OCI-LY7 (cell line): ENCODE results near the gene FOXE3. TPM values are rescaled to one million over a fixed set of nuclear protein-coding genes. Genes with fewer than 3 reads are reported as not detected.

Experiments used
- BruUV-seq: library from RNA; stranded (reverse); fragments of 400-500 nt; replicated peaks from 2 replicates; lab custom pipeline; 2021; lab: Mats Ljungman, UMichigan
- CTCF ChIA-PET: fragments of 300-600 bp; sonication (Branson Sonifier 250); formaldehyde crosslinking; loops from one replicate; lab custom pipeline; 2022; ENCODE audit warnings: antibody characterized with exemption; ENCODE audit not compliant: unreplicated experiment; lab: Charles Lee
- POLR2A ChIA-PET: fragments of 300-600 bp; sonication (Branson Sonifier 250); formaldehyde crosslinking; loops from one replicate; lab custom pipeline; 2022; ENCODE audit warnings: antibody characterized with exemption; lab: Charles Lee
- DNase-seq: peaks from one replicate; pipeline ENCODE4 v3.0.0-alpha.2; 2015; ENCODE audit warnings: low spot score
- H2AFZ ChIP-seq: fragments of 200-600 bp; sonication (generic), shearing (Covaris generic); 2 replicates; pipeline ENCODE4 v1.6.1; 2014; ENCODE audit warnings: mild to moderate bottlenecking, antibody characterized with exemption, low read length, moderate library complexity
- H3K27ac ChIP-seq: fragments of 200-600 bp; sonication (generic); 2 replicates; pipeline ENCODE4 v1.5.1; 2014; ENCODE audit warnings: mixed run types, low read depth, mild to moderate bottlenecking, moderate library complexity, low read length, inconsistent platforms; ENCODE audit not compliant: poor library complexity, severe bottlenecking
- H3K36me3 ChIP-seq: fragments of 200-600 bp; sonication (generic); 2 replicates; pipeline ENCODE4 v1.6.1; 2014; ENCODE audit warnings: mild to moderate bottlenecking, antibody characterized with exemption, low read length, moderate library complexity, mixed read lengths; ENCODE audit not compliant: insufficient read depth
- H3K4me1 ChIP-seq: fragments of 200-600 bp; sonication (generic); 2 replicates; pipeline ENCODE4 v1.5.1; 2014; ENCODE audit warnings: mild to moderate bottlenecking, low read length; ENCODE audit not compliant: insufficient read depth, poor library complexity, severe bottlenecking
- H3K4me2 ChIP-seq: fragments of 200-600 bp; sonication (generic); 2 replicates; pipeline ENCODE4 v1.6.1; 2014; ENCODE audit warnings: mild to moderate bottlenecking, low read length
- H3K4me3 ChIP-seq: fragments of 200-600 bp; sonication (generic); 2 replicates; pipeline ENCODE4 v1.5.1; 2014; ENCODE audit warnings: mild to moderate bottlenecking, low read depth, low read length; ENCODE audit not compliant: poor library complexity, severe bottlenecking
- H3K79me2 ChIP-seq: fragments of 200-600 bp; sonication (generic); 2 replicates; pipeline ENCODE4 v1.6.1; 2016; ENCODE audit warnings: low read depth, mild to moderate bottlenecking, low read length, moderate library complexity, mixed read lengths; ENCODE audit not compliant: insufficient read depth
- H3K9me2 ChIP-seq: fragments of 200-600 bp; sonication (generic); 2 replicates; pipeline ENCODE4 v1.6.1; 2016; ENCODE audit warnings: mild to moderate bottlenecking, low read length, mixed read lengths; ENCODE audit not compliant: insufficient read depth
- H3K9me3 ChIP-seq: fragments of 200-600 bp; sonication (generic); 2 replicates; pipeline ENCODE4 v1.6.1; 2014; ENCODE audit warnings: mild to moderate bottlenecking, mixed run types, low read length, mixed read lengths
- H4K20me1 ChIP-seq: fragments of 200-600 bp; sonication (generic); 2 replicates; pipeline ENCODE4 v1.6.1; 2014; ENCODE audit warnings: mild to moderate bottlenecking, antibody characterized with exemption, low read length, moderate library complexity, mixed read lengths; ENCODE audit not compliant: insufficient read depth
- CTCF ChIP-seq: fragments of 200-600 bp; sonication (generic); conservative IDR thresholded peaks from 2 replicates; pipeline ENCODE4 v1.5.1; 2014; ENCODE audit warnings: mild to moderate bottlenecking, antibody characterized with exemption, low read length, moderate library complexity, mixed read lengths
- EZH2phosphoT487 ChIP-seq: fragments of 200-600 bp; sonication (generic); IDR thresholded peaks from 2 replicates; pipeline ENCODE4 v1.6.1; 2018; ENCODE audit warnings: low read depth, borderline replicate concordance, mild to moderate bottlenecking, mixed run types, antibody characterized with exemption, low read length, moderate library complexity, mixed read lengths
- intact Hi-C: fragments of 100-400 bp; cut with micrococcal nuclease; formaldehyde crosslinking; loops from one replicate; pipeline ENCODE4 v1.10.0; 2022; ENCODE audit not compliant: unreplicated experiment
- total RNA-seq, 2 experiments: library from RNA; depleted of rRNA in 1 of 2; stranded (reverse); fragments of >200 nt in 1 of 2; shearing (Covaris generic) in 1 of 2; gene quantifications; 2 replicates each; pipeline ENCODE4 v1.2.3, GENCODE V29; 2014 to 2022

The FOXE3 gene
- total RNA-seq, 2 experiments from 2014 or later: not detected

GRCh38 chr1:47439819-47440598, 23.9 kb downstream of the FOXE3 start:
- no peak for DNase-seq
- no peak for TF ChIP-seq EZH2phosphoT487
- no peak for TF ChIP-seq CTCF
- Histone ChIP-seq H3K27ac (no peak overlapping the region), H3K9me2 (no peaks in the 10 kb centered on the region), H3K4me2 (no peak overlapping the region), H2AFZ (no peak overlapping the region), H3K9me3 (no peaks in the 10 kb centered on the region), H3K4me1 (peaks cover 9% of the 10 kb centered on the region), H3K79me2 (peaks cover 13% of the 10 kb centered on the region; the same call in 1 of the 2 replicates), H4K20me1 (peaks cover 7% of the 10 kb centered on the region; the same call in 1 of the 2 replicates), H3K4me3 (no peak overlapping the region), H3K36me3 (peaks cover 9% of the 10 kb centered on the region; the same call in 1 of the 2 replicates)
- intact Hi-C loops: loop anchor here (5.0 kb wide), 2 partner anchors 263 to 287 kb away; no protein-coding TSS in a partner anchor
- BruUV-seq: no TSS peak
- ChIA-PET POLR2A (no interaction called here), CTCF (no interaction called here)

GRCh38 chr1:47440599-47441081, 24.6 kb downstream of the FOXE3 start:
- CTCF ChIA-PET: no interaction called here
- no peak overlapping the region for H3K4me2 ChIP-seq
- peaks cover 7% of the 10 kb centered on the region; the same call in 1 of the 2 replicates for H3K36me3 ChIP-seq
- H3K4me1 ChIP-seq: peaks cover 6% of the 10 kb centered on the region
- TF ChIP-seq EZH2phosphoT487: no peak
- TF ChIP-seq CTCF: no peak
- H3K9me3 ChIP-seq: no peaks in the 10 kb centered on the region
- DNase-seq: no peak
- H3K4me3 ChIP-seq: no peak overlapping the region
- H4K20me1 ChIP-seq: peaks cover 7% of the 10 kb centered on the region; the same call in 1 of the 2 replicates
- intact Hi-C loops: no loop called here
- BruUV-seq: no TSS peak
- no peak overlapping the region for H3K27ac ChIP-seq
- H3K9me2 ChIP-seq: no peaks in the 10 kb centered on the region
- H3K79me2 ChIP-seq: peaks cover 7% of the 10 kb centered on the region; the same call in 1 of the 2 replicates
- H2AFZ ChIP-seq: no peak overlapping the region
- POLR2A ChIA-PET: no interaction called here

GRCh38 chr1:47441450-47442106, 25.5 kb downstream of the FOXE3 start:
- ChIA-PET POLR2A (no interaction called here), CTCF (no interaction called here)
- intact Hi-C loops: no loop called here
- Histone ChIP-seq H3K9me3 (no peaks in the 10 kb centered on the region), H3K36me3 (no peaks in the 10 kb centered on the region), H3K9me2 (no peaks in the 10 kb centered on the region), H4K20me1 (no peaks in the 10 kb centered on the region), H3K4me2 (no peak overlapping the region), H3K27ac (no peak overlapping the region), H3K4me3 (no peak overlapping the region), H3K79me2 (no peaks in the 10 kb centered on the region; the same call in 1 of the 2 replicates), H2AFZ (no peak overlapping the region), H3K4me1 (no peaks in the 10 kb centered on the region)
- no peak for DNase-seq
- no TSS peak for BruUV-seq
- TF ChIP-seq CTCF: no peak
